Nucleus accumbens (tissue), 56 donors: ENCODE results near the gene CXCL8.

ENCODE experiments used
- DNase-seq, 56 donors: peaks; one replicate each; lab custom pipeline; 2025; lab: John Stamatoyannopoulos, UW

Gene CXCL8

DNA sequence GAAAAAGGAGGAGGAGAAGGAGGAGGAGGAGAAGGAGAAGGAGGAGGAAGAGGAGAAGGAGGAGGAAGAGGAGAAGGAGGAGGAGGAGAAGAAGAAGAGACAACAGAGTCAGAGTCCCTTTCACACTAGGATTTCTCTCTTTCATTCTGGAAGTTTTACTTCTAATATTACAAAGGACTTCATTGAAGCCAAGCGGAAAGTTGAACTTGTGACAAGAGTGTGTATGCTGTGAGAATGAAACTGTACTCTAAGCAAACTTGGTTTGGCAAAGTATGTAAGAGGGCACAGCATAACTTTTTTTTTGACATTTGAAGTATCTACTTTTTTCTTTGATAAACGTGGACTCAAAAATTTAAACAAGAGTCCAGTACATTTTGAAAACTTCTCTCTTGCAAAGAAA is 48.0 kb downstream of the CXCL8 start:
- no peak for DNase-seq
